Mammary epithelial cell (primary cell): ENCODE data around the gene GMPR2.

Source experiments
- CTCF ChIP-seq, 2 donors: IDR thresholded peaks in 1 of 2; conservative IDR thresholded peaks in 1 of 2; 2 replicates each; pipeline ENCODE4 v1.5.1; 2011 to 2012; ENCODE audit warnings: inconsistent platforms in 2 of 2, low read length in 2 of 2, mild to moderate bottlenecking in 2 of 2, control low read depth in 1 of 2, low read depth in 1 of 2; ENCODE audit not compliant: insufficient read depth in 1 of 2; ENCODE audit errors: extremely low read depth in 1 of 2
- EZH2 ChIP-seq: IDR thresholded peaks from 2 replicates; pipeline ENCODE4 v1.6.1; 2012; ENCODE audit warnings: low read length, inconsistent platforms, borderline replicate concordance

- TF ChIP-seq CTCF (conservative IDR thresholded peaks at IDR 0.05 in 1 of 2, IDR thresholded peaks at IDR 0.05 in 1 of 2; ENCODE audit: extremely low read depth in 1 of 2, insufficient read depth in 1 of 2, low read depth in 1 of 2, low read length in 2 of 2) (no peak), EZH2 (no peak)
Measured at GRCh38 chr14:24261256-24261968, 28.7 kb downstream of the GMPR2 start.
